Keratinocyte (primary cell): ENCODE data around the gene SEMA4D.

Experiments used
- EZH2 ChIP-seq: IDR thresholded peaks from one replicate; pipeline ENCODE4 v1.6.1; 2012; ENCODE audit warnings: inconsistent platforms, mild to moderate bottlenecking, low read length, moderate library complexity
- TF ChIP-seq, protein P1 (sequence below), 3 experiments: IDR thresholded peaks in 1 of 3; conservative IDR thresholded peaks in 1 of 3; optimal IDR thresholded peaks in 1 of 3; 2 replicates in 2 of 3; 3 replicates in 1 of 3; pipeline versions ENCODE3 to v1.5.1; 2011; ENCODE audit warnings: low read length in 3 of 3, mild to moderate bottlenecking in 3 of 3, moderate library complexity in 2 of 3, control low read depth in 1 of 3, inconsistent platforms in 1 of 3; ENCODE audit not compliant: insufficient read depth in 2 of 3; ENCODE audit errors: extremely low read depth in 1 of 3

GRCh38 chr9:89372230-89372816 is 125.6 kb downstream of the SEMA4D start:
- TF ChIP-seq, protein P1, sequence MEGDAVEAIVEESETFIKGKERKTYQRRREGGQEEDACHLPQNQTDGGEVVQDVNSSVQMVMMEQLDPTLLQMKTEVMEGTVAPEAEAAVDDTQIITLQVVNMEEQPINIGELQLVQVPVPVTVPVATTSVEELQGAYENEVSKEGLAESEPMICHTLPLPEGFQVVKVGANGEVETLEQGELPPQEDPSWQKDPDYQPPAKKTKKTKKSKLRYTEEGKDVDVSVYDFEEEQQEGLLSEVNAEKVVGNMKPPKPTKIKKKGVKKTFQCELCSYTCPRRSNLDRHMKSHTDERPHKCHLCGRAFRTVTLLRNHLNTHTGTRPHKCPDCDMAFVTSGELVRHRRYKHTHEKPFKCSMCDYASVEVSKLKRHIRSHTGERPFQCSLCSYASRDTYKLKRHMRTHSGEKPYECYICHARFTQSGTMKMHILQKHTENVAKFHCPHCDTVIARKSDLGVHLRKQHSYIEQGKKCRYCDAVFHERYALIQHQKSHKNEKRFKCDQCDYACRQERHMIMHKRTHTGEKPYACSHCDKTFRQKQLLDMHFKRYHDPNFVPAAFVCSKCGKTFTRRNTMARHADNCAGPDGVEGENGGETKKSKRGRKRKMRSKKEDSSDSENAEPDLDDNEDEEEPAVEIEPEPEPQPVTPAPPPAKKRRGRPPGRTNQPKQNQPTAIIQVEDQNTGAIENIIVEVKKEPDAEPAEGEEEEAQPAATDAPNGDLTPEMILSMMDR (optimal IDR thresholded peaks at IDR 0.05 in 1 of 3, IDR thresholded peaks at IDR 0.05 in 1 of 3, conservative IDR thresholded peaks at IDR 0.05 in 1 of 3; ENCODE audit: extremely low read depth in 1 of 3, insufficient read depth in 2 of 3, low read length in 3 of 3), result no peak
- no peak for TF ChIP-seq EZH2
